HG03064 (cell line): ENCODE measurements around the gene OR4D10.

Source experiments
- ATAC-seq: cut with Tn5 transposase; IDR thresholded peaks from one replicate; pipeline ENCODE4 v1.9.1; 2021; ENCODE audit warnings: low read depth; ENCODE audit not compliant: unreplicated experiment

The OR4D10 gene

DNA sequence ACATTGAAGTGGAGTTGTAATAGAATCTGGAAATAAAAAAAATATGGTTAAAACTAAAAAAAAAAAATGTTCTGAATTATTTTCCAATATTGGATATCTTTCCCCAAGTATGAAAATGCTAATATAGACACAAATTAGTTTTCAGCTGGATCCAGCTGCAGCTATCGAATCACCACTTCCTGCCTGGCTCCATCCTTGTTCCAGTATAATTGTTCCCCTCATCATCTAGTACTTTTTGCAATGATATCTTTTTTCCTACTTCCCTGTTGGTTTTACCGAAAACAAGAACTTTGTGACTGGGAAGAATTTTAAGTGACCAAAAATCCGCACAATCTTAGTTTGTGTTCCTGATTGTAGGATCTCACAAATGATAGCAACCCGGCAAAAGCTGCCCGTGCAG lies 47.6 kb downstream of the OR4D10 start:
- ATAC-seq: no peak

GRCh38 chr11:59523541-59523940 lies 50.4 kb downstream of the OR4D10 start:
- no peak for ATAC-seq

DNA sequence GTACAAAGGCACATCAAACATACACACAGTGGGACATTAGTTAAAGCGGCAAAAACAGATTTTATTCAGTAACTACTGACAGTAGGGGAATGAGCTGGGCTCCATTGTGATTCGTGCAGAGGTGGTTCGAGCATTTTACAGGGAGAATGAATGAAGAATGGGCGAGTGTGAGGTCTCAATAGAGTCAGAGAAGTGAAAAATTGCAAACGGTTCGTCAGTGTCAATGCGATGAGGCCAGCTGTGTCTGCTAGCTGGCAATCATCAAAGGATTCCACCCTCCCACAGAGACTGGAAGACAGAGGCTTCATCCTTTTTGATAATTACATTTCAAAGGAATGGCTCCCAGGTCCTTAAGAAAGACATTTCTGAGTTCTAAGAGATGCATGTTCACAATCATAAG lies 55.6 kb downstream of the OR4D10 start:
- no peak for ATAC-seq
